ENCODE results near the gene CSF3R. TPM values are rescaled to one million over a fixed set of nuclear protein-coding genes. Genes with fewer than 3 reads are reported as not detected.
"Not testable (repeated sequence)": the region's sequence is repeated elsewhere in the genome, so short reads cannot be mapped to it uniquely, and the experiment has no call there.

Gene CSF3R
- total RNA-seq, 1 donor = not detected

GRCh38 chr1:36497207-36497606 lies 14.5 kb upstream of the CSF3R start:
- Histone ChIP-seq H3K4me2 (ENCODE audit: insufficient read depth, low read length) (no peak overlapping the region), H4K20me1 (ENCODE audit: insufficient read depth, low read length) (no peaks in the 10 kb centered on the region), H3K4me1 (ENCODE audit: insufficient read depth, low read length) (no peaks in the 10 kb centered on the region), H3K9me3 (ENCODE audit: low read depth, low read length) (no peaks in the 10 kb centered on the region), H3K36me3 (ENCODE audit: insufficient read depth, low read length) (no peaks in the 10 kb centered on the region), H3K4me3 (ENCODE audit: insufficient read depth, low read length) (no peak overlapping the region), H2AFZ (ENCODE audit: low read length) (no peak overlapping the region), H3K27ac (ENCODE audit: low read depth, low read length) (no peak overlapping the region), H3K79me2 (ENCODE audit: insufficient read depth, low read length) (no peaks in the 10 kb centered on the region), H3K27me3 (ENCODE audit: insufficient read depth, low read length) (peaks cover 5% of the 10 kb centered on the region)
- DNase-seq (ENCODE audit: insufficient read length, low spot score, missing footprints) = no peak
- TF ChIP-seq, protein P1, sequence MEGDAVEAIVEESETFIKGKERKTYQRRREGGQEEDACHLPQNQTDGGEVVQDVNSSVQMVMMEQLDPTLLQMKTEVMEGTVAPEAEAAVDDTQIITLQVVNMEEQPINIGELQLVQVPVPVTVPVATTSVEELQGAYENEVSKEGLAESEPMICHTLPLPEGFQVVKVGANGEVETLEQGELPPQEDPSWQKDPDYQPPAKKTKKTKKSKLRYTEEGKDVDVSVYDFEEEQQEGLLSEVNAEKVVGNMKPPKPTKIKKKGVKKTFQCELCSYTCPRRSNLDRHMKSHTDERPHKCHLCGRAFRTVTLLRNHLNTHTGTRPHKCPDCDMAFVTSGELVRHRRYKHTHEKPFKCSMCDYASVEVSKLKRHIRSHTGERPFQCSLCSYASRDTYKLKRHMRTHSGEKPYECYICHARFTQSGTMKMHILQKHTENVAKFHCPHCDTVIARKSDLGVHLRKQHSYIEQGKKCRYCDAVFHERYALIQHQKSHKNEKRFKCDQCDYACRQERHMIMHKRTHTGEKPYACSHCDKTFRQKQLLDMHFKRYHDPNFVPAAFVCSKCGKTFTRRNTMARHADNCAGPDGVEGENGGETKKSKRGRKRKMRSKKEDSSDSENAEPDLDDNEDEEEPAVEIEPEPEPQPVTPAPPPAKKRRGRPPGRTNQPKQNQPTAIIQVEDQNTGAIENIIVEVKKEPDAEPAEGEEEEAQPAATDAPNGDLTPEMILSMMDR (IDR thresholded peaks at IDR 0.05; ENCODE audit: extremely low read depth, low read depth, low read length) = no peak

DNA sequence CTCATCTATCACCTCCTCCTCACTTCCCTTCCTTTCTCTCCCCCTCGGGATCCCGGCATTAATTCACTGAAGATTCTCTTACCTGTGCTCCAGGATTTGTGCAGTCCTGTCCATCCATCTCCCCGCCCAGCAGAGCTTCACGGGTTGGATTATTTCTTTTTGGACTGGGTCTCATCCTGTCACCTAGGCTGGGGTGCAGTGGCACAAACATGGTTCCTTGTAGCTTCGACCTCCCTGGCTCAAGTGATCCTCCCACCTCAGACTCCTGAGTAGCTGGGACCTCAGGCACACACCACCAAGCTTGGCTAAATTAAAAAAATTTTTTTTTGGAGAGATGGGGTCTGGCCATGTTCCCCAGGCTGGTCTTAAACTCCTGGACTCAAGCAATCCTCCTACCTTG lies 12.3 kb upstream of the CSF3R start:
- no peak for DNase-seq (ENCODE audit: insufficient read length, low spot score, missing footprints)
- Histone ChIP-seq H3K4me2 (ENCODE audit: insufficient read depth, low read length) (no peak overlapping the region), H2AFZ (ENCODE audit: low read length) (no peak overlapping the region), H3K36me3 (ENCODE audit: insufficient read depth, low read length) (no peaks in the 10 kb centered on the region), H3K4me1 (ENCODE audit: insufficient read depth, low read length) (no peaks in the 10 kb centered on the region), H3K9me3 (ENCODE audit: low read depth, low read length) (no peaks in the 10 kb centered on the region), H4K20me1 (ENCODE audit: insufficient read depth, low read length) (no peaks in the 10 kb centered on the region), H3K79me2 (ENCODE audit: insufficient read depth, low read length) (no peaks in the 10 kb centered on the region), H3K27me3 (ENCODE audit: insufficient read depth, low read length) (peaks cover 5% of the 10 kb centered on the region), H3K27ac (ENCODE audit: low read depth, low read length) (no peak overlapping the region), H3K4me3 (ENCODE audit: insufficient read depth, low read length) (no peak overlapping the region)
- TF ChIP-seq, protein P1 (IDR thresholded peaks at IDR 0.05; ENCODE audit: extremely low read depth, low read depth, low read length) = no peak

DNA sequence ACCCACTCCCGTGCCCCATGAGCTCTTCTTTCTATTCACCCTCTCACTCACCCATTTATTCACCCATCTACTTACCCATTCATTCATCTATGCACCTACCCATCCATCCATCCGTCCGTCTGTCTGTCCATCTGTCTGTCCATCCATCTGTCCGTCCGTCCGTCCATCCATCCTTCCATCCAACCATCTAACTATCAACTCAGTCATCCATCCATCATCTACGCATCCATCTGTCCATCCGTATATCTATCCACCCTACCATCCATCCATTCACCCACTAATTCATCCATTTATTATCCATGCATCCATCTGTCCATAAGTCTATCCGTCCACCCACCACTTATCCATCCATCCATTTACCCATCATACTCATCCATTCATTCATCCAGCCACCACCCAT lies 10.8 kb upstream of the CSF3R start:
- no peak overlapping the region for H3K4me2 ChIP-seq (ENCODE audit: insufficient read depth, low read length)
- H3K27ac ChIP-seq (ENCODE audit: low read depth, low read length) = no peak overlapping the region
- no peak overlapping the region for H3K4me3 ChIP-seq (ENCODE audit: insufficient read depth, low read length)
- H3K27me3 ChIP-seq (ENCODE audit: insufficient read depth, low read length) = peaks cover 11% of the 10 kb centered on the region
- TF ChIP-seq, protein P1 (IDR thresholded peaks at IDR 0.05; ENCODE audit: extremely low read depth, low read depth, low read length) = no peak
- no peak for DNase-seq (ENCODE audit: insufficient read length, low spot score, missing footprints)
- no peaks in the 10 kb centered on the region for H4K20me1 ChIP-seq (ENCODE audit: insufficient read depth, low read length)
- H3K9me3 ChIP-seq (ENCODE audit: low read depth, low read length) = no peaks in the 10 kb centered on the region
- H3K36me3 ChIP-seq (ENCODE audit: insufficient read depth, low read length) = no peaks in the 10 kb centered on the region
- H3K79me2 ChIP-seq (ENCODE audit: insufficient read depth, low read length) = no peaks in the 10 kb centered on the region
- H2AFZ ChIP-seq (ENCODE audit: low read length) = no peak overlapping the region
- no peaks in the 10 kb centered on the region for H3K4me1 ChIP-seq (ENCODE audit: insufficient read depth, low read length)

DNA sequence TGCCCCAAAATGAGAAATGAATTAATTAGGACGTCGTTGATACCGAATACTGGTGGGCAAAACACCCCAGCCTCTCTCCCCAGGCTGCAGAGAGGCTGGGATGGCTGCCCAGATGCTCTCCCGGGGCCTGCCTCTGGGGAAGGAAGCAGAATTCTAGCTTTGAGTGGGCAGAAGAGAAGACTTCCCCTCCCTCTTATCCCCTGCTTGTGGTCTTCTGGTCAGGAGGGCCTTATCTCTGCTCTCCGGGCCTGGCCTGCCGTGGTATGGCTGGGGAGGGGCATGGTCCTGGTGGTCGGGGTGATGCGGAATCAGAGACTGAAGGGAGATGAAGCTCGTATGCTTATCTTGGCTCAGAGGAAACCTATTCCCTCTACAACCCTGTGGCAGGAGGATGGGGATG lies 9.8 kb upstream of the CSF3R start:
- DNase-seq (ENCODE audit: insufficient read length, low spot score, missing footprints) = no peak
- Histone ChIP-seq H3K27me3 (ENCODE audit: insufficient read depth, low read length) (peaks cover 16% of the 10 kb centered on the region), H3K4me1 (ENCODE audit: insufficient read depth, low read length) (no peaks in the 10 kb centered on the region), H3K4me3 (ENCODE audit: insufficient read depth, low read length) (no peak overlapping the region), H4K20me1 (ENCODE audit: insufficient read depth, low read length) (no peaks in the 10 kb centered on the region), H3K36me3 (ENCODE audit: insufficient read depth, low read length) (no peaks in the 10 kb centered on the region), H3K4me2 (ENCODE audit: insufficient read depth, low read length) (no peak overlapping the region), H3K79me2 (ENCODE audit: insufficient read depth, low read length) (no peaks in the 10 kb centered on the region), H3K9me3 (ENCODE audit: low read depth, low read length) (no peaks in the 10 kb centered on the region), H2AFZ (ENCODE audit: low read length) (no peak overlapping the region), H3K27ac (ENCODE audit: low read depth, low read length) (no peak overlapping the region)
- TF ChIP-seq, protein P1 (IDR thresholded peaks at IDR 0.05; ENCODE audit: extremely low read depth, low read depth, low read length) = no peak

DNA sequence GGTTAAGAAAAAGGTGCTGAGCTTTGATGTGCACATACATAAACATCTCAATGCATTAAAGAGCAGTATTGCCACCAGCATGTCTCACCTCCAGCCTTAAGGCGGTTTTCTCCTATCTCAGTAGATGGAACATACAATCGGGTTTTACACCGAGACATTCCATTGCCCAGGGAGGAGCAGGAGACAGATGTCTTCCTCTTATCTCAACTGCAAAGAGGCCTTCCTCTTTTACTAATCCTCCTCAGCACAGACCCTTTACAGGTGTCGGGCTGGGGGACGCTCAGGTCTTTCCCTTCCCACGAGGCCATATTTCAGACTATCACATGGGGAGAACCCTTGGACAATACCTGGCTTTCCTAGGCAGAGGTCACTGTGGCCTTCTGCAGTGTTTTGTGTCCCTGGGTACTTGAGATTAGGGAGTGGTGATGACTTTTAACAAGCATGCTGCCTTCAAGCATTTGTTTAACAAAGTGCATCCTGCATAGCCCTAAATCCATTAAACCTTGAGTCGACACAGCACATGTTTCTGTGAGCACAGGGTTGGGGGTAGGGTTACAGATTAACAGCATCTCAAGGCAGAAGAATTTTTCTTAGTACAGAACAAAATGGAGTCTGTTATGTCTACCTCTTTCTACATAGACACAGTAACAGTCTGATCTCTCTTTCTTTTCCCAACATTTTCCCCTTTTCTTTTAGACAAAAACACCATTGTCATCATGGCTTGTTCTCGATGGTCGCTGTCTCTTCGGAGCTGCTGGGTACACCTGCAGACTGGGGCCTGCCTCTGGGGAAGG lies 6.7 kb upstream of the CSF3R start:
- H4K20me1 ChIP-seq (ENCODE audit: insufficient read depth, low read length); H3K4me1 ChIP-seq (ENCODE audit: insufficient read depth, low read length); H3K4me3 ChIP-seq (ENCODE audit: insufficient read depth, low read length); DNase-seq (ENCODE audit: insufficient read length, low spot score, missing footprints); H3K4me2 ChIP-seq (ENCODE audit: insufficient read depth, low read length); H3K9me3 ChIP-seq (ENCODE audit: low read depth, low read length); H3K79me2 ChIP-seq (ENCODE audit: insufficient read depth, low read length); H2AFZ ChIP-seq (ENCODE audit: low read length); H3K27ac ChIP-seq (ENCODE audit: low read depth, low read length); H3K36me3 ChIP-seq (ENCODE audit: insufficient read depth, low read length): not testable (repeated sequence)
- H3K27me3 ChIP-seq (ENCODE audit: insufficient read depth, low read length) = peaks cover 16% of the 10 kb centered on the region

All from osteoblast (primary cell).